ENCODE measurements around the gene HMG20A. TPM values are rescaled to one million over a fixed set of nuclear protein-coding genes. Genes with fewer than 3 reads are reported as not detected.
A peak's percentile ranks its signal among the peaks of the same experiment; 100 is the strongest.

Gene HMG20A
- total RNA-seq, 1 donor from 2014 or later: 9.7 TPM

DNA sequence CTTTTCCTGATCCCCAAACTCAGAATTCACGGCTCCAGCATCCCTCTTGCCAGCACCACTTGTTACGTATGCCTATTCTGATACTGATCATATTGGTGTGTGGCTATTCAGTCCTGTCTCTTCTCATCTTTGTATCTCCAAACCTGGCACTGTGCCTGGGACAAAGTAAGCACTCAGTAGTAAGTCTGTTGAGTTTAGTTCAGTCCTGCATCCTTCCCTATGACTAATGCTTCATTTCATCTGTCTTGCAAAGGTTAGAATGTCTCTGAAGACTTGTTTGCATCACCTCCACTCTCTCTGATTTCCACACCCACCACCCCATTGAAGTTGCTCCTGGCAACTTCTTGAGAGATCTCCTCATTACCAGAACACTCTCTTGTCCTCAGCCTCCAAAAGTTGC is 80.3 kb downstream of the HMG20A start:
- TF ChIP-seq, protein P1, sequence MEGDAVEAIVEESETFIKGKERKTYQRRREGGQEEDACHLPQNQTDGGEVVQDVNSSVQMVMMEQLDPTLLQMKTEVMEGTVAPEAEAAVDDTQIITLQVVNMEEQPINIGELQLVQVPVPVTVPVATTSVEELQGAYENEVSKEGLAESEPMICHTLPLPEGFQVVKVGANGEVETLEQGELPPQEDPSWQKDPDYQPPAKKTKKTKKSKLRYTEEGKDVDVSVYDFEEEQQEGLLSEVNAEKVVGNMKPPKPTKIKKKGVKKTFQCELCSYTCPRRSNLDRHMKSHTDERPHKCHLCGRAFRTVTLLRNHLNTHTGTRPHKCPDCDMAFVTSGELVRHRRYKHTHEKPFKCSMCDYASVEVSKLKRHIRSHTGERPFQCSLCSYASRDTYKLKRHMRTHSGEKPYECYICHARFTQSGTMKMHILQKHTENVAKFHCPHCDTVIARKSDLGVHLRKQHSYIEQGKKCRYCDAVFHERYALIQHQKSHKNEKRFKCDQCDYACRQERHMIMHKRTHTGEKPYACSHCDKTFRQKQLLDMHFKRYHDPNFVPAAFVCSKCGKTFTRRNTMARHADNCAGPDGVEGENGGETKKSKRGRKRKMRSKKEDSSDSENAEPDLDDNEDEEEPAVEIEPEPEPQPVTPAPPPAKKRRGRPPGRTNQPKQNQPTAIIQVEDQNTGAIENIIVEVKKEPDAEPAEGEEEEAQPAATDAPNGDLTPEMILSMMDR (IDR thresholded peaks at IDR 0.05; ENCODE audit: insufficient read depth, low read length, severe bottlenecking): no peak
- H3K27me3 ChIP-seq (ENCODE audit: control insufficient read depth, insufficient read depth, low read length): no peaks in the 10 kb centered on the region
- H3K4me3 ChIP-seq (ENCODE audit: low read depth, low read length): no peak overlapping the region
- no peaks in the 10 kb centered on the region for H3K36me3 ChIP-seq (ENCODE audit: control insufficient read depth, insufficient read depth, low read length)
- FAIRE-seq (peak; percentile 95), DNase-seq (ENCODE audit: low read depth) (peak; percentile 79)

DNA sequence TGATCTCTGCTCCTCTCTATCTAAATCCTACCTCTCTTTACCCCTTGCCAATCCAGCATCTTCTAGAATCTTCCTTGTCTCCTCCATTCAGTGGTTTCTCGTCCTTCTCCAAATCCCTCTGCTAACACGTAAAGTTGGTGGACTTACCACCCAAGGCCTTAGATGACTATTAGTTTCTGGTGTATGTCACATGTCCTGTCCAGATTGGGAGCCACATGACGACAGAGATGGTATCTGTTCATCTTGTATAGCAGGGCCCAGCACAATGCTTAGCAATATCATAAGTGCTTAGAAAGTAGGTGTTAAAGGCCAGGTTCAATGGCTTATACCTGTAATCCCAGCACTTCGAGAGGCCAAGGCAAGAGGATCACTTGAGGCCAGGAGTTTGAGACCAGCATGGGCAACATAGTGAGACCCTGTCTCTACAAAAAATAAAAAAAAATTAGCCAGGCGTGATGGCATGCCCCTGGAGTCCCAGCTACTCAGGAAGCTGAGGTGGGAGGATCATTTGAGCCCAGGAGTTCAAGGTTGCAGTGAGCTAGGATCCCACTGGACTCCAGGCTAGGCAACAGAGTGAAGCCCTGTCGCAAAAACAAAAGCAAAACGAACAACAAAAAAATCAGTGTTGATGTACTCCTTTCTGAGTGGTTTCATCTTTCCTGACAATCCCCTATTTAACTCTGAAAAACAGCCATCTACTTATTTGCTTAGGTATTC is 81.8 kb downstream of the HMG20A start:
- Histone ChIP-seq H3K36me3 (ENCODE audit: control insufficient read depth, insufficient read depth, low read length) (no peaks in the 10 kb centered on the region), H3K4me3 (ENCODE audit: low read depth, low read length) (no peak overlapping the region), H3K27me3 (ENCODE audit: control insufficient read depth, insufficient read depth, low read length) (no peaks in the 10 kb centered on the region)
- TF ChIP-seq, protein P1 (IDR thresholded peaks at IDR 0.05; ENCODE audit: insufficient read depth, low read length, severe bottlenecking): no peak
- no peak for FAIRE-seq
- no peak for DNase-seq (ENCODE audit: low read depth)

DNA sequence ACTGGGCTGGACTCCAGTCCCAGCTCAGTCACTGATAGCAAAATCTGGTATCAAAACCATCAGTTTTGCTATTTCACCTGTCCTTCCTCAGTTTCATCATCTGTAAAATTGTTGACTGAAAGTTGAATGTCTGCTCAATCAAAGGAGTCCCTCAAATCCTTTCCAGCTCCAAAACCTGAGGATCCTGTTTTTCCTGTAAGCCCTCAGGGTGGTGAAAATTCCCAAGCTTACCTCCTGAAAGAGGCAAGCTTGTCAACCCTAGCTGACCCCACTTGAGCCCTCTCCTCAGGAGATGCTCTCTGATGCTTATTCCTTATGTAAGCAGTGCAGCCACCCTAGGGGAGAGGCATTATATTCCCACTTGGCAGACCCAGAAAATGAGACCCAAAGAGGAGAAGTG is 82.6 kb downstream of the HMG20A start:
- H3K27me3 ChIP-seq (ENCODE audit: control insufficient read depth, insufficient read depth, low read length): no peaks in the 10 kb centered on the region
- H3K36me3 ChIP-seq (ENCODE audit: control insufficient read depth, insufficient read depth, low read length): no peaks in the 10 kb centered on the region
- peak; percentile 40 for DNase-seq (ENCODE audit: low read depth)
- TF ChIP-seq, protein P1 (IDR thresholded peaks at IDR 0.05; ENCODE audit: insufficient read depth, low read length, severe bottlenecking): no peak
- H3K4me3 ChIP-seq (ENCODE audit: low read depth, low read length): no peak overlapping the region
- peak; percentile 80 for FAIRE-seq

DNA sequence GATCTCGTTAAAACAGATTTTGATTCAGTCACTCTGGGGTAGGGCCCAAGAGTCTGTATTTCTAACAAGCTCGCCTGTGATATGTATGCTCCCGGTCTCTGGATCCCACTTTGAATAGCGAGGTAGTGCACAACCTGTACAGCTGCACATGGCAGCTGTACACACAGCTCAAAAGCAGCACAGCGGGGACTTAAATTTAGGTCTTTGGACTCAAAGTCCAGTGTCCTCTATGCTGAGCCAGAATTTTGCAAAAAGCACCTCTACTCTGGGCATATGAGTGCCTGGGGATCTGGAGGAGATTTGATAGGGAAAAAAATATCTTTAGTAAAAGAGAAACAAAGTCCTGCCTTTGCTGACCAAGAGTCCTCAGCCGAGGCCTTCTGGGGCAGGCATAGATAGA is 83.1 kb downstream of the HMG20A start:
- TF ChIP-seq, protein P1 (IDR thresholded peaks at IDR 0.05; ENCODE audit: insufficient read depth, low read length, severe bottlenecking): no peak
- Histone ChIP-seq H3K36me3 (ENCODE audit: control insufficient read depth, insufficient read depth, low read length) (no peaks in the 10 kb centered on the region), H3K4me3 (ENCODE audit: low read depth, low read length) (no peak overlapping the region), H3K27me3 (ENCODE audit: control insufficient read depth, insufficient read depth, low read length) (no peaks in the 10 kb centered on the region)
- DNase-seq (ENCODE audit: low read depth): no peak
- no peak for FAIRE-seq

DNA sequence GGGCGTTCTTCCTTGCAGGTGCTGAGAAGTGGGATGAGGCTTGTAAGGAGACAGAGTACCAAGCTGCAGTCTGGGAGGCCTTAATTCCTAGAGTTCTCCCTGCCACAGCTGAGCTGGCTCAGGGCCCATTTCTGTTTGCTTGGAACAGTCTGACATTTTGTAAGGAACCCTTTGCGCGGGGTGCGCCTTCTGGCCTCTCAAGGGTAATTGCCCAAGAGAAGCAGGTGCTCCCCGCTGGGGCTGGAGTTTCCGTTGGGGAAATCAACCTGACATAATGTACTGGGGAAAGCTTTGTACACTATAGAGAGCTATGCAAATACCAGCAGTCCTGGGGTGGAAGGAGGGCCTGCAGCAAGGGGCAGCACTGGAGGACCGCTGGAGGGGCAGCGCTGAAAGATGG is 83.6 kb downstream of the HMG20A start:
- no peak overlapping the region for H3K4me3 ChIP-seq (ENCODE audit: low read depth, low read length)
- TF ChIP-seq, protein P1 (IDR thresholded peaks at IDR 0.05; ENCODE audit: insufficient read depth, low read length, severe bottlenecking): no peak
- no peaks in the 10 kb centered on the region for H3K27me3 ChIP-seq (ENCODE audit: control insufficient read depth, insufficient read depth, low read length)
- H3K36me3 ChIP-seq (ENCODE audit: control insufficient read depth, insufficient read depth, low read length): no peaks in the 10 kb centered on the region
- FAIRE-seq (no peak), DNase-seq (ENCODE audit: low read depth) (no peak)

DNA sequence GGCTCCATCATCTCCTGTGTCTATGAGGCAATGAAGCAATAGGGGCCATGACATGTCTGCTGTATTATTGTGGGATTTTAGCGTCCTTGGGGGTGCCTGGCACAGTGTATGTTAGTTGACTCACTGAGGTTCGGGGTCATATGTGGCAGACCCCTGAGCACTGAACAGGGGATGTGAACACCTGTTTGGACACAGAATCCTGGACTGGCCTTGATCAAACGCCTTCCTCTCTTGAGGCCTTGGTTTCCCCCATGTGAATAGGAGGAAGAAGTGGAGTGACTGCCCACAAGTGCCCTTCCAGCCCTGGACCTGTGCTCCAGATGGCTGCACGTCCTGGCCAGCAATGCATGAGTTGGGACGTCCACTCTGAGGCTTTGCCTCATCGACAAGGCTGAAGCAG is 84.2 kb downstream of the HMG20A start:
- DNase-seq (ENCODE audit: low read depth) (no peak), FAIRE-seq (peak; percentile 40)
- no peaks in the 10 kb centered on the region for H3K27me3 ChIP-seq (ENCODE audit: control insufficient read depth, insufficient read depth, low read length)
- TF ChIP-seq, protein P1 (IDR thresholded peaks at IDR 0.05; ENCODE audit: insufficient read depth, low read length, severe bottlenecking): no peak
- H3K4me3 ChIP-seq (ENCODE audit: low read depth, low read length): no peak overlapping the region
- no peaks in the 10 kb centered on the region for H3K36me3 ChIP-seq (ENCODE audit: control insufficient read depth, insufficient read depth, low read length)
